DMS 273 treated with DMSO at 0.1 percent for 48 hours (cell line): ENCODE results near the gene KDM8.
A peak's percentile ranks its signal among the peaks of the same experiment; 100 is the strongest.

Experiments
- DNase-seq: peaks from one replicate; lab custom pipeline; 2025; lab: John Stamatoyannopoulos, UW

KDM8 gene

GRCh38 chr16:27203507-27204311, at the start of gene KDM8:
TSS of gene KDM8 (plus strand) at chr16:27203526. CDS start at chr16:27210124, 6,598 bp downstream.
- DNase-seq = peak; percentile 98

- DNase-seq = no peak
Observed at GRCh38 chr16:27154705-27155521, 48.4 kb upstream of the KDM8 start.

GRCh38 chr16:27156579-27156978, 46.7 kb upstream of the KDM8 start:
- no peak for DNase-seq

GRCh38 chr16:27161398-27161797, 41.9 kb upstream of the KDM8 start:
- no peak for DNase-seq

DNA sequence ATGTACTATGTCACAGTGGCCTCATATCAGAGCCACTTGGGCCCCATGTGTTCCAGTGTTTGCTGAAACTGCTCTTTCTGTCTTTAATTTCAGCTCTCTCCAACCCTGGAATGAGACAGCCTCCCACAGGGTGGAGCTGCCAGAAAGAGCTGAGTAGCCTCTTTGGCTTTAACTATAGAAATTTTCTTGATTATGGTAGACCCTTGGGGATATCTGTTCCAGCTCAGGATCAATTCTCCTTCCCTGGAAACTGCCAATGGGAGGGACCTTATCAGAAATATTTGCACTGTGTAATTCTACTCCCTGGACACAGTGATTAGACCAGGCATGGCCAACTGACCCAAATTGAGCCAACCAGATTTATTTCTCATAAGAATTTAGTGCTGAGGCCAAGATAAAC, 39.0 kb upstream of the KDM8 start:
- DNase-seq = no peak

DNA sequence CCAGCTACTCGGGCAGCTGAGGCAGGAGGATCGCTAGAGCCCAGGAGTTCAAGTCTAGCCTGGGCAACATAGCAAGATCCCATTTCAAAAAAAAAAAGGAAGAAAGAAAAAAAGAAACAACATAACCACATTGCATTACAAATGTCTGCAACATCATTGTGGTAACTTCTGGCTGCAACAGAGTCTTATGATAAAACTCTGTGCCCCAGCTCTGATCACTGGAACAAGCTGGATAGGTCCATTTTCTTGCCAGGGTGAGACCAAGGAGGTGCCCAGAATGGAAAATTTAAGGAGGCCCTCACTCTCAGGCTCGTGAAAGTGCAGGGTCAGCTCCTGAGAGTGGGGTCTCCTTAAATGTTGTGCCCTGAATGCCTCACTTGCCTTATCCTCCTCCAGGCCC, 37.8 kb upstream of the KDM8 start:
- DNase-seq = no peak

DNA sequence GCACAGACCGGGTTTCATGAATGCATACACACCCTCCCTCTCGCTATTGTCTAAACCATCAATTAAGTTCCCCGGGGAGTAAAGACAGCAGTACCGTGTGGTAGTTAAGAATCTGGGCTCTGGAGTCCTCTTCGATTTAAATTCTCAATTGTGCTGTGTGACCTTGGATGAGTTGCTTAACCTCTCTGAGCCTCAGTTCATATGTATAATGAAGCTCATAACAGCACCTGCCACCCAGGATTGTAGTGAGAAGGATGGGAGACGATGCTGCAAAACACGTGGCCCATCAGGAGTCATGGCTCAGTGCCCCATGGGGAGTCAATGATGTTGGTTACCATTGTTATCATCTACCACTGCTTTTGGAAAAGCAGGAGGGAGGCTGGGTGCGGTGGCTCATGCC, 34.5 kb upstream of the KDM8 start:
- DNase-seq = no peak

GRCh38 chr16:27169511-27170071, 33.7 kb upstream of the KDM8 start:
- peak; percentile 25 for DNase-seq

GRCh38 chr16:27171584-27171983, 31.7 kb upstream of the KDM8 start:
- no peak for DNase-seq

DNA sequence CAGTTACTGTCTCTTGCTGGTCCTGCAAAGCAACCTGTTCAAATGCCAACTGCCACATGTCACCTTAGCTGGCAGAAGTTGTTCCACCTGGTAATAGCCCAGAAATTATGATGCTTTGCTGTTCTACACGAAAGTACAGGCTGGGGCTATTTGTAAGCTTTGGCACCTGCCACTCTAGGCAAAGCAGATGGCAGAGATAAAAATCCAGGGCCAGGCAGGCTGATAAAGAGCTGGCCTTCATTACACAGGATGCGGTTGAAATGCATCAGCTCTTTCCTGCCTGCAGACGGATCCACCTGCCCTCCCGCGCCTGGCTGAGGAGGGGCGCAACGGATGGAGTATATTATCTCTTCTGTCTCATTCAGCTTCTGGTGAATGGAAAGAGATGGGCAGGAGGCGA, 29.3 kb upstream of the KDM8 start:
- no peak for DNase-seq

- DNase-seq = no peak
Observed at GRCh38 chr16:27174798-27175197, 28.5 kb upstream of the KDM8 start.

DNA sequence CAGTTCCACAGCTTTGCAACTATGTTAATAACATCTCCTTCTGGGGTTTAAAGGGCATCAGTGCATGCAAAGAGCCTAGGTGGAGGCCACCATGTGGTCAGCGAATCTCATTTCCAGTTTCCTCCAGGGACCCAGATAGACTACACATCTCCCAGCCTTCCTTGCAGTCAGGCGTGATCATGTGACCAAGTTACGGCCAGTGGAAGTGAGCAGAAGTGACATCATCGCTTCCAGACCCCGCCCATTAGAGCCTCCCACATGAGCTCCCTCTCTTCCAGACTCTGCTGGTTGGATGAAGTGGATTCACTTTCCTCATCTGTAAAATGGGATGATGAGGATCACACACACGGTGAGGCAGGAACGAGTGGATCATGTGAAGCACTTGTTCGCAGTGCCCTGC, 27.4 kb upstream of the KDM8 start:
- no peak for DNase-seq

DNA sequence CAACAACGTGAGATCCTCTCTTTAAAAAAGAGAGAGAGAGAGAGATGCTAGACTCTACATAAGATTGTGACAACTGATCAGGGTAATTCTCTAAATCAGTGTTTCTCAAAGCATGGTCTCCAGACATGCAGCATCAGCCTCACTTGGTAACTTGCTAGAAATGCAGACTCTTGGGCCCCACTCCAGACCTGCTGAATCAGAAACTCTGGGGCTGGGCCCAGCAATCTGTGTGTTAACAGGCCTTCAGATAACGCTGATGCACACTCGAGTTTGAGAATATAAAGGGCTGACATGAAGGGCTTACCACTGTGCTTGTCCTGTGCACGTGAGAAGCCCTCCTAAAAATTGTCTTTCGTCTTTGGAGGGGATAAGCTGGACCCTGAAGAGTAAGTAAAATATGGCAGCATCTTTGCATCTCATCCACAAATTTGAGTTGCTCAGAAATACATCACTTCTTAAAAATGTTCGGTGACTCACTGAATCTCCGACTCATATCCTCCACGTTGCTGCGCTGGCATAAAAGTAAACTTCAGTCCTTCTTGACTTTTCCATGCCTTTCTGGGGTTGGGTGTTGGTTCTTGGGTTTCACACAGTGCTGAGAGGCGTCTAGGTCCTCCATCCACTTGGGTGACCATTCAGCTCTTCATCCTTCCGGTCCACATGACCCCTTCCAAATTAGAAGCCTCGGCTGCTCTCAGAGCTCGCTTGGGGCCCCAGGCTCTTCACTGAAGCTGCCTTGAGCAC, 26.1 kb upstream of the KDM8 start:
- no peak for DNase-seq

- DNase-seq = peak; percentile 12
Observed at GRCh38 chr16:27179500-27180072, 23.7 kb upstream of the KDM8 start.

DNA sequence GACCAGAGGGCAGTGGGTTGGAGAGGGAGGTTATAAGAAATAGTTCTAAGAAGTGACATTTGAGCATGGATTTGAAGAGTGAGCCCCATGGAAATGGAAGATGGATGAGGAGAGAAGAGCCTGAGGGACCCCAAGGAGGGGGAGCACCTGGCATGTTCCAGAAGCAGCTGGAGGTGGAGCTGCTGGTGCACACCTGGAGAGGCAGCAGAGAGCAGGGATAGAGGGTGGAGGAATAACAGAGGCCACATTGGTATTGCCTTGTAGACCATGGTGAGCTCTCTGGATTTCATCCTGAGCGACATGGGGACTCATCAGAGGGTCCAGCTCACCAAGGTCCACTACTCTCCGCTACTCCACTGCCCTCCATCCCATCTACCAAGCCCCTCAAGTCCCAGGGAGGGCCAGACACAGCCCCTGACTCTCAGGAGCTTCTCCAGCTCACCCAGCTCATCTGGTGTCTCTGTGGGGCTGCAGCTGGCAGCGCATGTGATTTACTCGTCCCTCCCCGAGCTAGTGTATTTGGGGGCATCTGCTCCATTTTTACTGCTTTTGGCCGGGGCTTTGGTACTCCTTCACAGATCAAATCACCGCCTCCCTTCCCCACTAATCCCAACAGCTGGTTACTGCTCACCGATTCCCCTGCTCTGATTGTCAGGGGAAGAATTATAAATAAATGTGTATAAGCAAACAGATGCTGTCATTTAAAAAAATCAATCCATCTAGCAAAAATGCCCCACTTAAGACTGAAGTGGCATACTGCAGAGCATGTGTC, 22.1 kb upstream of the KDM8 start:
- peak; percentile 28 for DNase-seq

- DNase-seq = no peak
Observed at GRCh38 chr16:27182906-27183405, 20.4 kb upstream of the KDM8 start.

GRCh38 chr16:27185776-27186130, 17.6 kb upstream of the KDM8 start:
- no peak for DNase-seq

DNA sequence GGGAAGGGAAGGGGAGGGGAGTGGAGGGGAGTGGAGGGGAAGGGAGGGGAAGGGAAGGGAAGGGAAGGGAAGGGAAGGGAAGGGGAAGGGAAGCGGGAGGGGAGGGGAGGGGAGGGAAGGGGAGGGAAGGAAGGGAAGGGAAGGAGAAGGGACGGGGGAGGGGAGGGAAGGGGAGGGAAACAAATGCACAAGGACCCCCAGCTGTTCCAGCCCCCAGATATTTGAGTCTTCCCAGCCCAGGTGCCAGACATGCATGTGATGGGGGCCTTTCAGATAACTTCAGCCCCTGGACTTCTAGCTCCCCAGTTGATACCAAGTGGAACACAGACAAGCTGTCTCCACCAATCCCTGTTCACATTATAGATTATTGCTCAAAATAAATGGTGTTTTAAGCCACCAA, 14.7 kb upstream of the KDM8 start:
- no peak for DNase-seq

GRCh38 chr16:27189335-27189972, 13.9 kb upstream of the KDM8 start:
- no peak for DNase-seq

- no peak for DNase-seq
Observed at GRCh38 chr16:27190316-27190871, 12.9 kb upstream of the KDM8 start.
